DND-41 (cell line): Measurements from ENCODE around the gene EID2.

Source experiments
- ATAC-seq: fragments of 200-7000 bp; cut with Tn5 transposase; 3 replicates; pipeline ENCODE4 v1.9.1; 2021; ENCODE audit warnings: low read depth; ENCODE audit not compliant: insufficient read depth
- DNase-seq: peaks from one replicate; pipeline ENCODE4 v3.0.0-alpha.2; 2020
- H2AFZ ChIP-seq: 2 replicates; pipeline ENCODE4 v1.6.0; 2012; ENCODE audit warnings: low read depth, low read length
- H3K27ac ChIP-seq: 2 replicates; pipeline ENCODE4 v1.5.1; 2012; ENCODE audit warnings: low read length, inconsistent platforms
- H3K27me3 ChIP-seq: fragments of 200-600 bp; sonication (generic); 2 replicates; pipeline ENCODE4 v1.6.0; 2012; ENCODE audit warnings: low read length, mild to moderate bottlenecking, inconsistent platforms; ENCODE audit not compliant: insufficient read depth, poor library complexity
- H3K36me3 ChIP-seq: 2 replicates; pipeline ENCODE4 v1.5.1; 2012; ENCODE audit warnings: low read length, inconsistent platforms; ENCODE audit not compliant: insufficient read depth
- H3K4me1 ChIP-seq: 2 replicates; pipeline ENCODE4 v1.5.1; 2012; ENCODE audit warnings: mild to moderate bottlenecking, low read length; ENCODE audit not compliant: insufficient read depth
- H3K4me2 ChIP-seq: 2 replicates; pipeline ENCODE4 v1.6.0; 2012; ENCODE audit warnings: mild to moderate bottlenecking, moderate library complexity, low read length, inconsistent platforms; ENCODE audit not compliant: insufficient read depth
- H3K4me3 ChIP-seq, 2 experiments: fragments of 200-600 bp in 1 of 2; shearing (Covaris generic) in 1 of 2; 2 replicates each; pipeline ENCODE4 v1.5.1; 2012 to 2016; ENCODE audit warnings: inconsistent platforms in 2 of 2, low read length in 2 of 2, mild to moderate bottlenecking in 2 of 2, low read depth in 1 of 2, moderate library complexity in 1 of 2
- H3K79me2 ChIP-seq: 2 replicates; pipeline ENCODE4 v1.6.0; 2012; ENCODE audit warnings: low read length, inconsistent platforms; ENCODE audit not compliant: insufficient read depth
- H3K9ac ChIP-seq: 2 replicates; pipeline ENCODE4 v1.6.0; 2012; ENCODE audit warnings: low read depth, mild to moderate bottlenecking, inconsistent platforms, low read length, moderate library complexity
- H3K9me3 ChIP-seq: 2 replicates; pipeline ENCODE4 v1.5.1; 2012; ENCODE audit warnings: low read length, moderate library complexity, mild to moderate bottlenecking, inconsistent platforms; ENCODE audit not compliant: insufficient read depth, severe bottlenecking
- H4K20me1 ChIP-seq: 2 replicates; pipeline ENCODE4 v1.6.0; 2012; ENCODE audit warnings: low read length; ENCODE audit not compliant: insufficient read depth
- EZH2 ChIP-seq: IDR thresholded peaks from 3 replicates; pipeline ENCODE4 v1.6.1; 2012; ENCODE audit warnings: borderline replicate concordance, low read depth, mild to moderate bottlenecking, moderate library complexity, low read length, inconsistent platforms; ENCODE audit not compliant: severe bottlenecking
- TF ChIP-seq, protein P1 (sequence below): IDR thresholded peaks from 2 replicates; pipeline ENCODE4 v1.5.1; 2012; ENCODE audit warnings: borderline replicate concordance, low read length, moderate library complexity, mild to moderate bottlenecking; ENCODE audit not compliant: poor library complexity, severe bottlenecking; ENCODE audit errors: extremely low read depth

Gene EID2

DNA sequence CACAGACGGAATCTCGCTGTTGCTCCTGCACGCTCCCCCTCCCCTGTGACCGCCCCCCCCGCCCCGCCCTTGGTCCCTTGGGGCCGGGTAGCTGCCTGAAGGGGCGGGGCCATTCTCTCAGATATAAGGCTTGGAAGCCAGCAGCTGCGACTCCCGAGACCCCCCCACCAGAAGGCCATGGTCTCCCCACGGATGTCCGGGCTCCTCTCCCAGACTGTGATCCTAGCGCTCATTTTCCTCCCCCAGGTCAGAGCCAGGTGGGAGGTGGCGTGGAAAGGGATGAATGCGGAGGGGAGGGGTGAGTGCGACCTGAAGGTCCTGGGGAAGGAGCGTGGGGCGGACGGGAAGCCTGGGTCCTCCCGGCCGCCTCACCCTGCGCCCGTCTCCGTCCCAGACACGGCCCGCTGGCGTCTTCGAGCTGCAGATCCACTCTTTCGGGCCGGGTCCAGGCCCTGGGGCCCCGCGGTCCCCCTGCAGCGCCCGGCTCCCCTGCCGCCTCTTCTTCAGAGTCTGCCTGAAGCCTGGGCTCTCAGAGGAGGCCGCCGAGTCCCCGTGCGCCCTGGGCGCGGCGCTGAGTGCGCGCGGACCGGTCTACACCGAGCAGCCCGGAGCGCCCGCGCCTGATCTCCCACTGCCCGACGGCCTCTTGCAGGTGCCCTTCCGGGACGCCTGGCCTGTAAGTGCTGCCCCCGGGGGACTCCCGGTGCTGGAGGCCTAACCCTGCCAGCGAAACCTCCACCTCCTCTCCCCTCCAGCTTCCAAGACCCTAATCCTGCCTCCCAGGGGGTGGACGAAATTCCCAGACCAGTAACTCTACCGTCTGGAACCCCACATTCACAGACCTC lies 40.9 kb downstream of the EID2 start, which contains the start of gene DLL3:
Gene DLL3 (plus strand): TSS at position 150 of the 845 bp plus-strand sequence. CDS start 28 bp downstream, at position 178.
- Histone ChIP-seq H3K9me3 (no peaks in the 10 kb centered on the region), H2AFZ (no peak within 1 kb of the TSS), H3K36me3 (no peaks in the 10 kb centered on the region), H3K79me2 (no peaks in the 10 kb centered on the region), H3K9ac (no peak within 1 kb of the TSS), H3K4me2 (0 out of 2 replicates have a peak within 1 kb of the TSS, but pooled peaks have one; percentile 6), H3K4me3 (no peak within 1 kb of the TSS), H3K27me3 (peaks cover 20% of the 10 kb centered on the region), H4K20me1 (no peaks in the 10 kb centered on the region), H3K27ac (no peak within 1 kb of the TSS), H3K4me1 (peaks cover 5% of the 10 kb centered on the region)
- TF ChIP-seq EZH2: no peak
- TF ChIP-seq, protein P1, sequence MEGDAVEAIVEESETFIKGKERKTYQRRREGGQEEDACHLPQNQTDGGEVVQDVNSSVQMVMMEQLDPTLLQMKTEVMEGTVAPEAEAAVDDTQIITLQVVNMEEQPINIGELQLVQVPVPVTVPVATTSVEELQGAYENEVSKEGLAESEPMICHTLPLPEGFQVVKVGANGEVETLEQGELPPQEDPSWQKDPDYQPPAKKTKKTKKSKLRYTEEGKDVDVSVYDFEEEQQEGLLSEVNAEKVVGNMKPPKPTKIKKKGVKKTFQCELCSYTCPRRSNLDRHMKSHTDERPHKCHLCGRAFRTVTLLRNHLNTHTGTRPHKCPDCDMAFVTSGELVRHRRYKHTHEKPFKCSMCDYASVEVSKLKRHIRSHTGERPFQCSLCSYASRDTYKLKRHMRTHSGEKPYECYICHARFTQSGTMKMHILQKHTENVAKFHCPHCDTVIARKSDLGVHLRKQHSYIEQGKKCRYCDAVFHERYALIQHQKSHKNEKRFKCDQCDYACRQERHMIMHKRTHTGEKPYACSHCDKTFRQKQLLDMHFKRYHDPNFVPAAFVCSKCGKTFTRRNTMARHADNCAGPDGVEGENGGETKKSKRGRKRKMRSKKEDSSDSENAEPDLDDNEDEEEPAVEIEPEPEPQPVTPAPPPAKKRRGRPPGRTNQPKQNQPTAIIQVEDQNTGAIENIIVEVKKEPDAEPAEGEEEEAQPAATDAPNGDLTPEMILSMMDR: no peak
- ATAC-seq (no peak), DNase-seq (peak; percentile 24)

DNA sequence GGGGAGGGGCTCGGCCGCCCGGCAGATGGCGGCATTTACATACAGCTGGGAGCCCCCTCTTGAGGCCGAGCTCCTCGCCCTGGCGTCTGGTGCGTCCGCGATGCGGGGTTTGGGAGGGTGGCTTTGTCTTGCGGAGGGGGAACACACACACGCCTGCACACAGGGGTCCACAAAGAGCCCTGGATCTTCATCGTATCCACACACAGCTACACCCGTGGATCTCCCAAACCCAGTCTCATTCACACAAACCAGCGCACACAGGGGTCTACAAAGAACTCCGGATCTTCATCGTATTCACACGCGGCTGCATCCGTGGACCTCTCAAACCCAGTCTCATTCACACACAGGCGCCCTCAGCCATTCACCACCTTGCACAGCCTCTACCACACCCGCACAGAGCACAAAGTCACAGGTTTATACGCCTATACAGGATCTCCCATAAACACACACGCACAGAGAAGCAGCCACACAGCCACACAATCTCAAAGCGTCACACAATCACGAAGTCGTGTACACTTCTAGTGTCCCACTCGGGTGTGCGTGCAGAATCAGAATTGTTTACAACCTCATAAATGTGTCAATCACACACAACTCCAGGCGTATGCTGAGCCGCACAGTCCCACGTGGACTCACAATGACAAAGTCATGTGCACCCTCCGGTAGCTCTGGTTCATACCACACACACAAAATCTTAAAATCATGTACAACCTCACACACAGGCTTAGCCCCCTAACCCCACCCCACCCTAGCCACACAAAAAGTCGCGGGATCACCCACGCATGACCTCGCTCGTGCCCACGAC lies 41.8 kb downstream of the EID2 start:
- 0 out of 2 replicates have a peak overlapping the region, but pooled peaks have one; percentile 6 for H3K4me2 ChIP-seq
- DNase-seq: peak; percentile 25
- ATAC-seq: peak; percentile 50; the same call in 2 of the 3 replicates
- peaks cover 5% of the 10 kb centered on the region for H3K4me1 ChIP-seq
- H3K9ac ChIP-seq: no peak overlapping the region
- TF ChIP-seq EZH2: peak; percentile 70
- TF ChIP-seq, protein P1: peak; percentile 53
- H3K9me3 ChIP-seq: no peaks in the 10 kb centered on the region
- H3K27me3 ChIP-seq: peaks cover 20% of the 10 kb centered on the region
- no peak overlapping the region for H3K4me3 ChIP-seq
- no peaks in the 10 kb centered on the region for H4K20me1 ChIP-seq
- no peak overlapping the region for H2AFZ ChIP-seq
- no peak overlapping the region for H3K27ac ChIP-seq
- H3K36me3 ChIP-seq: no peaks in the 10 kb centered on the region
- no peaks in the 10 kb centered on the region for H3K79me2 ChIP-seq

DNA sequence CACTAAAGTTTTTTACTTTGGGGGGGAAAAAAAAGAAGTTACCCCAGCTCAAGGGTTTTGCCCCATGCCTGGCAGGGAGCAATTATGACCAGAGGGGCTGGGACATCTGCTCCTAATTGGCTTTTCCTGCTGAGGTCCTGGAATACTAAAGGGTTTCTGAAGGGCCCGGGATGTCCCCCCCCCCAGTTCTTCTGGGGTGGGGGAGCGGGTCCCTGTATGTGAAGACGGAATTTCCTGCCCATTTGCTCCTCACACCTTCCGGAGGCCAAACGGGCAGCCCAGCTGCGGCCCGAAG lies 42.3 kb downstream of the EID2 start:
- TF ChIP-seq, protein P1: no peak
- no peak for TF ChIP-seq EZH2

More for the DNA sequence above, 42.3 kb downstream of the EID2 start:
- Histone ChIP-seq H2AFZ (no peak overlapping the region), H3K9ac (no peak overlapping the region), H3K36me3 (no peaks in the 10 kb centered on the region), H3K4me2 (0 out of 2 replicates have a peak overlapping the region, but pooled peaks have one; percentile 6), H3K27ac (no peak overlapping the region), H4K20me1 (no peaks in the 10 kb centered on the region), H3K4me1 (peaks cover 5% of the 10 kb centered on the region), H3K27me3 (peaks cover 20% of the 10 kb centered on the region), H3K4me3 (no peak overlapping the region), H3K79me2 (no peaks in the 10 kb centered on the region), H3K9me3 (no peaks in the 10 kb centered on the region)
- ATAC-seq: no peak
- DNase-seq: no peak
